GM12878 (cell line): ENCODE results near the gene B4GALT5. TPM values are rescaled to one million over a fixed set of nuclear protein-coding genes. Genes with fewer than 3 reads are reported as not detected.
A peak's percentile ranks its signal among the peaks of the same experiment; 100 is the strongest.

ENCODE experiments used
- ATAC-seq: fragments of 200-7000 bp; cut with Tn5 transposase; 3 replicates; pipeline ENCODE4 v1.9.1; 2020; ENCODE audit warnings: mild to moderate bottlenecking, moderate library complexity
- BruUV-seq: library from RNA; stranded (reverse); fragments of 400-500 nt; replicated peaks from 2 replicates; lab custom pipeline; 2021; lab: Mats Ljungman, UMichigan
- CTCF ChIA-PET: fragments of 300-600 bp; sonication (Branson Sonifier 250); formaldehyde crosslinking; extraction: SDS; loops from one replicate; lab custom pipeline; 2021; ENCODE audit warnings: inconsistent platforms; lab: Yijun Ruan, JAX
- POLR2A ChIA-PET: fragments of 350-600 bp; formaldehyde crosslinking; extraction: SDS; loops from one replicate; lab custom pipeline; 2021; ENCODE audit warnings: inconsistent platforms; lab: Charles Lee
- RAD21 ChIA-PET: fragments of 300-600 bp; sonication (Branson Sonifier 250); formaldehyde crosslinking; loops from one replicate; lab custom pipeline; 2023; ENCODE audit warnings: antibody characterized with exemption; ENCODE audit not compliant: unreplicated experiment; lab: Charles Lee
- SMC1A ChIA-PET: fragments of 300-600 bp; sonication (Branson Sonifier 250); formaldehyde crosslinking; loops from one replicate; lab custom pipeline; 2023; ENCODE audit not compliant: unreplicated experiment, uncharacterized antibody; lab: Charles Lee
- DNase-seq: peaks from one replicate; pipeline ENCODE4 v3.0.0-alpha.2; 2011; ENCODE audit warnings: low read depth, low spot score
- FAIRE-seq: peaks from 3 replicates; lab custom pipeline; 2011; peaks lifted over from hg19 to GRCh38; lab: Jason Lieb, UNC
- H2AFZ ChIP-seq: 2 replicates; pipeline ENCODE4 v1.6.0; 2011; ENCODE audit warnings: low read depth, low read length, control low read depth; ENCODE audit not compliant: control insufficient read depth
- H3K27ac ChIP-seq: 2 replicates; pipeline ENCODE4 v1.5.1; 2011; ENCODE audit warnings: control low read depth; ENCODE audit not compliant: control insufficient read depth, insufficient read depth
- H3K27me3 ChIP-seq, 2 experiments: replicated peaks in 1 of 2; 2 replicates each; pipeline versions ENCODE4 v1.6.0 to v1.6.1; 2011; ENCODE audit warnings: low read length in 1 of 2; ENCODE audit not compliant: control insufficient read depth in 2 of 2, insufficient read depth in 2 of 2
- H3K36me3 ChIP-seq, 2 experiments: 2 replicates each; pipeline ENCODE4 v1.5.1; 2011; ENCODE audit warnings: low read length in 1 of 2; ENCODE audit not compliant: control insufficient read depth in 2 of 2, insufficient read depth in 2 of 2
- H3K4me1 ChIP-seq: 2 replicates; pipeline ENCODE4 v1.6.1; 2011; ENCODE audit warnings: mild to moderate bottlenecking, low read length, moderate library complexity, mixed read lengths; ENCODE audit not compliant: control insufficient read depth, insufficient read depth
- H3K4me2 ChIP-seq: 2 replicates; pipeline ENCODE4 v1.6.0; 2011; ENCODE audit warnings: control low read depth; ENCODE audit not compliant: control insufficient read depth, insufficient read depth
- H3K4me3 ChIP-seq: fragments of 200-600 bp; sonication (generic); 2 replicates; pipeline ENCODE4 v1.5.1; 2016
- H3K79me2 ChIP-seq: 2 replicates; pipeline ENCODE4 v1.6.0; 2011; ENCODE audit warnings: low read length; ENCODE audit not compliant: control insufficient read depth, insufficient read depth
- H3K9ac ChIP-seq: 2 replicates; pipeline ENCODE4 v1.8.0; 2011; ENCODE audit warnings: low read length, control low read depth, mixed read lengths; ENCODE audit not compliant: control insufficient read depth, insufficient read depth
- H3K9me3 ChIP-seq: replicated peaks from 3 replicates; pipeline ENCODE4 v1.5.1; 2011; ENCODE audit warnings: mild to moderate bottlenecking, low read length; ENCODE audit not compliant: control insufficient read depth, insufficient read depth
- H4K20me1 ChIP-seq: 2 replicates; pipeline ENCODE4 v1.6.0; 2011; ENCODE audit not compliant: control insufficient read depth, insufficient read depth
- BHLHE40 ChIP-seq, 2 experiments: fragments of 450-650 bp in 1 of 2; IDR thresholded peaks; 2 replicates each; pipeline ENCODE4 v1.6.1; 2011 to 2017; ENCODE audit warnings: low read depth in 2 of 2, borderline replicate concordance in 1 of 2, improper control_type of control experiment in 1 of 2, low read length in 1 of 2, mild to moderate bottlenecking in 1 of 2
- EP300 ChIP-seq, 2 experiments: fragments of 150-350 bp in 1 of 2; IDR thresholded peaks; 2 replicates each; pipeline ENCODE4 v1.6.1; 2011 to 2012; ENCODE audit warnings: low read depth in 2 of 2, low read length in 2 of 2, borderline replicate concordance in 1 of 2, improper control_type of control experiment in 1 of 2, inconsistent platforms in 1 of 2; ENCODE audit not compliant: control insufficient read depth in 1 of 2
- GABPA ChIP-seq: IDR thresholded peaks from 2 replicates; pipeline ENCODE4 v1.6.1; 2014; ENCODE audit warnings: antibody characterized with exemption, low read depth, mild to moderate bottlenecking, inconsistent platforms
- NFYB ChIP-seq: IDR thresholded peaks from 2 replicates; pipeline ENCODE4 v1.6.1; 2011; ENCODE audit warnings: low read depth, mild to moderate bottlenecking, low read length, improper control_type of control experiment, moderate library complexity; ENCODE audit not compliant: insufficient read depth
- POU2F2 ChIP-seq: IDR thresholded peaks from 3 replicates; pipeline ENCODE4 v1.6.1; 2011; ENCODE audit warnings: low read depth, mild to moderate bottlenecking, low read length, borderline replicate concordance
- RUNX3 ChIP-seq: IDR thresholded peaks from 2 replicates; pipeline ENCODE4 v1.6.1; 2012; ENCODE audit warnings: low read length, inconsistent platforms
- SMARCA5 ChIP-seq: fragments of 450-650 bp; IDR thresholded peaks from 2 replicates; pipeline ENCODE4 v1.6.1; 2017; ENCODE audit warnings: mild to moderate bottlenecking
- TARDBP ChIP-seq: IDR thresholded peaks from 2 replicates; pipeline ENCODE4 v1.6.1; 2016; ENCODE audit warnings: borderline replicate concordance
- USF1 ChIP-seq: IDR thresholded peaks from 2 replicates; pipeline ENCODE4 v1.6.1; 2011; ENCODE audit warnings: borderline replicate concordance, low read depth, mild to moderate bottlenecking, moderate library complexity, mixed read lengths, low read length; ENCODE audit not compliant: insufficient read depth; ENCODE audit errors: extremely low read length
- WGBS: methylation state at CpG from one replicate; pipeline ENCODE4 v1.1.6; 2016; ENCODE audit warnings: low lambda C conversion rate; ENCODE audit not compliant: insufficient replicate concordance, insufficient coverage; ENCODE audit errors: missing lambda C conversion rate; 5-methylcytosine and 5-hydroxymethylcytosine counted together
- in situ Hi-C: fragments of 300-500 bp; cut with MboI; formaldehyde crosslinking; loops from 9 replicates; pipeline ENCODE4 v1.14.3; 2018; ENCODE audit warnings: mixed read lengths
- intact Hi-C: fragments of 100-400 bp; cut with micrococcal nuclease; formaldehyde crosslinking; loops from one replicate; pipeline ENCODE4 v1.14.2; 2022; ENCODE audit not compliant: unreplicated experiment
- polyA plus RNA-seq, 11 experiments: library from polyadenylated mRNA; depleted of rRNA in 4 of 11; unstranded in 6 of 11; stranded (reverse) in 5 of 11; fragments of >200 nt; fragmentation: Nextera tagmentation in 4 of 11; fragmentation: Illumina TruSeq in 1 of 11; extraction: Ambion mirVana in 4 of 11; extraction: Trizol in 1 of 11; gene quantifications; 1 replicate in 1 of 11; 2 replicates in 10 of 11; pipeline versions ENCODE4 v1.2.1 to v1.2.3, GENCODE V29; 2011 to 2016; ENCODE audit warnings: inconsistent platforms in 2 of 11, missing spikeins in 2 of 11, low read depth in 1 of 11
- total RNA-seq, 4 experiments: library from RNA; depleted of rRNA in 3 of 4; stranded (reverse); fragments of >200 nt in 3 of 4; fragmentation: Illumina TruSeq in 1 of 4; extraction: Trizol in 1 of 4; gene quantifications; 2 replicates each; pipeline versions ENCODE4 v1.2.1 to v1.2.3, GENCODE V29; 2013 to 2021

Gene B4GALT5
- total and polyA plus RNA-seq, 10 of the 15 experiments (the other 5 are each of a cell fraction or from before 2014, with no cell fraction given): 2.0 to 55.5 (median 20.2) TPM

- TF ChIP-seq EP300 (IDR thresholded peaks at IDR 0.05; ENCODE audit: borderline replicate concordance in 1 of 2, control insufficient read depth in 1 of 2, low read depth in 2 of 2, low read length in 2 of 2): no peak
- peak; percentile 87; the same call in 2 of the 3 replicates for TF ChIP-seq POU2F2
- TF ChIP-seq SMARCA5: no peak
- TF ChIP-seq TARDBP: no peak
- no peak for TF ChIP-seq USF1
- TF ChIP-seq BHLHE40 (IDR thresholded peaks at IDR 0.05; ENCODE audit: borderline replicate concordance in 1 of 2, low read depth in 2 of 2, low read length in 1 of 2): peak; percentile 14 to 60; a peak in 3 of 4 replicates
- peak; percentile 68 for TF ChIP-seq RUNX3
These were observed 25.8 kb downstream of the B4GALT5 start (continued) for GRCh38 chr20:49687595-49688567.

- ChIA-PET SMC1A (interaction anchor here (0.6 to 2.0 kb wide), 12 partner anchors 10 to 828 kb away, joined by 3 to 16 read pairs (median 4); no protein-coding TSS in a partner anchor), POLR2A (interaction anchor here (0.8 to 1.3 kb wide), 6 partner anchors 11 to 24 kb away, joined by 3 to 8 read pairs (median 4); no protein-coding TSS in a partner anchor), RAD21 (interaction anchor here (0.9 to 1.5 kb wide), 7 partner anchors 10 to 137 kb away, joined by 3 to 6 read pairs (median 4); no protein-coding TSS in a partner anchor), CTCF (interaction anchor here (0.8 to 2.9 kb wide), 3 partner anchors 16 to 19 kb away, joined by 3 to 12 read pairs (median 4); no protein-coding TSS in a partner anchor)
- intact Hi-C loops: no loop called here
- BruUV-seq: TSS peak; percentile 47
- in situ Hi-C loops: loop anchor here (25.0 kb wide), 1 partner anchor 826 kb away; the partner anchor contains the start of gene PTPN1
- Histone ChIP-seq H3K4me3 (0 out of 2 replicates have a peak overlapping the region, but pooled peaks have one; percentile 6), H2AFZ (no peak overlapping the region), H3K36me3 (peaks cover 3 to 10% of the 10 kb centered on the region in 2 experiments; a peak in 3 of 4 replicates), H3K27ac (no peak overlapping the region), H3K9ac (no peak overlapping the region), H3K4me1 (peaks cover 38% of the 10 kb centered on the region), H3K4me2 (peak overlapping the region; percentile 46; the same call in 1 of the 2 replicates), H3K27me3 (no peaks in the 10 kb centered on the region), H3K9me3 (no peaks in the 10 kb centered on the region), H3K79me2 (peaks cover 77% of the 10 kb centered on the region), H4K20me1 (no peaks in the 10 kb centered on the region)
- 50% methylated on average over 2 of the region's 2 CpGs for WGBS
- TF ChIP-seq GABPA: no peak
- TF ChIP-seq NFYB: 0 out of 2 replicates have a peak, but pooled peaks have one; percentile 7
- FAIRE-seq: no peak
- DNase-seq: no peak
- ATAC-seq: no peak
These were observed 27.9 kb downstream of the B4GALT5 start for GRCh38 chr20:49685809-49686208.
